Measurements from ENCODE around the gene EVA1B.

The EVA1B gene

GRCh38 chr1:36345353-36345752 is 21.9 kb upstream of the EVA1B start:
- DNase-seq = no peak

GRCh38 chr1:36344395-36344680 is 20.9 kb upstream of the EVA1B start:
- no peak for DNase-seq

GRCh38 chr1:36343651-36344394 is 20.4 kb upstream of the EVA1B start:
- DNase-seq = no peak

- peak; percentile 88 for DNase-seq
Measured at GRCh38 chr1:36342426-36343185, 19.2 kb upstream of the EVA1B start.

- no peak for DNase-seq
Measured at GRCh38 chr1:36341626-36342320, 18.3 kb upstream of the EVA1B start.

- DNase-seq = no peak
Measured at GRCh38 chr1:36339615-36340014, 16.2 kb upstream of the EVA1B start.

- no peak for DNase-seq
Measured at GRCh38 chr1:36339215-36339614, 15.8 kb upstream of the EVA1B start.

- no peak for DNase-seq
Measured at GRCh38 chr1:36337830-36338229, 14.4 kb upstream of the EVA1B start.

GRCh38 chr1:36330940-36331339 is 7.5 kb upstream of the EVA1B start:
- DNase-seq = no peak

GRCh38 chr1:36329817-36330216 is 6.4 kb upstream of the EVA1B start:
- no peak for DNase-seq

- no peak for DNase-seq
Measured at GRCh38 chr1:36328713-36329112, 5.3 kb upstream of the EVA1B start.

- DNase-seq = no peak
Measured at GRCh38 chr1:36328088-36328480, 4.6 kb upstream of the EVA1B start.

- peak; percentile 76 for DNase-seq
Measured at GRCh38 chr1:36327421-36328087, 4.1 kb upstream of the EVA1B start.

- no peak for DNase-seq
Measured at GRCh38 chr1:36326499-36326898, 3.1 kb upstream of the EVA1B start.

GRCh38 chr1:36324353-36324703 is 883 bp upstream of the EVA1B start:
- no peak for DNase-seq

- peak; percentile 70 for DNase-seq
Measured at GRCh38 chr1:36322786-36323635, 434 bp downstream of the EVA1B start.

- peak; percentile 31 for DNase-seq
Measured at GRCh38 chr1:36322041-36322785, 1.2 kb downstream of the EVA1B start.

- peak; percentile 98 for DNase-seq
Measured at GRCh38 chr1:36321119-36321951, 2.1 kb downstream of the EVA1B start.

GRCh38 chr1:36320767-36321118 is 2.7 kb downstream of the EVA1B start:
- no peak for DNase-seq

- no peak for DNase-seq
Measured at GRCh38 chr1:36320291-36320761, 3.1 kb downstream of the EVA1B start.

- DNase-seq = no peak
Measured at GRCh38 chr1:36309397-36309796, 14.0 kb downstream of the EVA1B start.
